Measurements from ENCODE around the gene NFIA.

Gene NFIA

GRCh38 chr1:61330018-61330417, 247.7 kb downstream of the NFIA start:
- POLR2A ChIA-PET = no interaction called here
- no peak for TF ChIP-seq FEZF1 (tag by site-specific recombination; IDR thresholded peaks at IDR 0.05)
- no peak for TF ChIP-seq EGR2 (tag by site-specific recombination; IDR thresholded peaks at IDR 0.05; ENCODE audit: low read depth)
- TF ChIP-seq, protein P1, sequence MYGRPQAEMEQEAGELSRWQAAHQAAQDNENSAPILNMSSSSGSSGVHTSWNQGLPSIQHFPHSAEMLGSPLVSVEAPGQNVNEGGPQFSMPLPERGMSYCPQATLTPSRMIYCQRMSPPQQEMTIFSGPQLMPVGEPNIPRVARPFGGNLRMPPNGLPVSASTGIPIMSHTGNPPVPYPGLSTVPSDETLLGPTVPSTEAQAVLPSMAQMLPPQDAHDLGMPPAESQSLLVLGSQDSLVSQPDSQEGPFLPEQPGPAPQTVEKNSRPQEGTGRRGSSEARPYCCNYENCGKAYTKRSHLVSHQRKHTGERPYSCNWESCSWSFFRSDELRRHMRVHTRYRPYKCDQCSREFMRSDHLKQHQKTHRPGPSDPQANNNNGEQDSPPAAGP (tag by site-specific recombination; IDR thresholded peaks at IDR 0.05) = no peak
- TF ChIP-seq ZNF777 (tag by site-specific recombination; IDR thresholded peaks at IDR 0.05; ENCODE audit: borderline replicate concordance) = no peak
- peaks cover 3 to 6% of the 10 kb centered on the region in 2 experiments; a peak in 2 of 3 replicates for H3K36me3 ChIP-seq (ENCODE audit: control insufficient read depth in 2 of 2, insufficient read depth in 1 of 2, low read length in 2 of 2)

GRCh38 chr1:61330571-61330970, 248.2 kb downstream of the NFIA start:
- Histone ChIP-seq H3K9me3 (ENCODE audit: control insufficient read depth, insufficient read depth, low read depth, low read length) (no peaks in the 10 kb centered on the region), H3K36me3 (ENCODE audit: control insufficient read depth in 2 of 2, insufficient read depth in 1 of 2, low read length in 2 of 2) (peaks cover 3 to 6% of the 10 kb centered on the region in 2 experiments; a peak in 2 of 3 replicates), H3K27ac (ENCODE audit: extremely low read depth, low read depth, low read length) (no peak overlapping the region), H3K4me1 (ENCODE audit: control insufficient read depth, insufficient read depth, low read length) (no peaks in the 10 kb centered on the region), H3K4me3 (ENCODE audit: low read depth, low read length) (no peak overlapping the region)
- POLR2A ChIA-PET = no interaction called here
- TF ChIP-seq, protein P2, sequence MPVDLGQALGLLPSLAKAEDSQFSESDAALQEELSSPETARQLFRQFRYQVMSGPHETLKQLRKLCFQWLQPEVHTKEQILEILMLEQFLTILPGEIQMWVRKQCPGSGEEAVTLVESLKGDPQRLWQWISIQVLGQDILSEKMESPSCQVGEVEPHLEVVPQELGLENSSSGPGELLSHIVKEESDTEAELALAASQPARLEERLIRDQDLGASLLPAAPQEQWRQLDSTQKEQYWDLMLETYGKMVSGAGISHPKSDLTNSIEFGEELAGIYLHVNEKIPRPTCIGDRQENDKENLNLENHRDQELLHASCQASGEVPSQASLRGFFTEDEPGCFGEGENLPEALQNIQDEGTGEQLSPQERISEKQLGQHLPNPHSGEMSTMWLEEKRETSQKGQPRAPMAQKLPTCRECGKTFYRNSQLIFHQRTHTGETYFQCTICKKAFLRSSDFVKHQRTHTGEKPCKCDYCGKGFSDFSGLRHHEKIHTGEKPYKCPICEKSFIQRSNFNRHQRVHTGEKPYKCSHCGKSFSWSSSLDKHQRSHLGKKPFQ (tag by site-specific recombination; IDR thresholded peaks at IDR 0.05) = no peak
- TF ChIP-seq ZNF549 (tag by site-specific recombination; IDR thresholded peaks at IDR 0.05) (no peak), ZNF624 (tag by site-specific recombination; IDR thresholded peaks at IDR 0.05) (no peak), ZNF654 (tag by site-specific recombination; IDR thresholded peaks at IDR 0.05; ENCODE audit: low read depth) (no peak), ZNF311 (tag by site-specific recombination; IDR thresholded peaks at IDR 0.05; ENCODE audit: borderline replicate concordance) (no peak), KLF9 (tag by site-specific recombination; IDR thresholded peaks at IDR 0.05; ENCODE audit: low read depth) (no peak), GLI2 (tag by site-specific recombination; IDR thresholded peaks at IDR 0.05; ENCODE audit: borderline replicate concordance, low read depth) (no peak), ZNF341 (tag by site-specific recombination; IDR thresholded peaks at IDR 0.05; ENCODE audit: low read depth) (no peak), ZNF510 (tag by site-specific recombination; IDR thresholded peaks at IDR 0.05; ENCODE audit: insufficient replicate concordance) (no peak), GLIS2 (tag by site-specific recombination; IDR thresholded peaks at IDR 0.05) (no peak)
- TF ChIP-seq, protein P3, sequence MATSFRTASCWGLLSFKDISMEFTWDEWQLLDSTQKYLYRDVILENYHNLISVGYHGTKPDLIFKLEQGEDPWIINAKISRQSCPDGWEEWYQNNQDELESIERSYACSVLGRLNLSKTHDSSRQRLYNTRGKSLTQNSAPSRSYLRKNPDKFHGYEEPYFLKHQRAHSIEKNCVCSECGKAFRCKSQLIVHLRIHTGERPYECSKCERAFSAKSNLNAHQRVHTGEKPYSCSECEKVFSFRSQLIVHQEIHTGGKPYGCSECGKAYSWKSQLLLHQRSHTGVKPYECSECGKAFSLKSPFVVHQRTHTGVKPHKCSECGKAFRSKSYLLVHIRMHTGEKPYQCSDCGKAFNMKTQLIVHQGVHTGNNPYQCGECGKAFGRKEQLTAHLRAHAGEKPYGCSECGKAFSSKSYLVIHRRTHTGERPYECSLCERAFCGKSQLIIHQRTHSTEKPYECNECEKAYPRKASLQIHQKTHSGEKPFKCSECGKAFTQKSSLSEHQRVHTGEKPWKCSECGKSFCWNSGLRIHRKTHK (tag by site-specific recombination; IDR thresholded peaks at IDR 0.05) = no peak
- TF ChIP-seq, protein P4, sequence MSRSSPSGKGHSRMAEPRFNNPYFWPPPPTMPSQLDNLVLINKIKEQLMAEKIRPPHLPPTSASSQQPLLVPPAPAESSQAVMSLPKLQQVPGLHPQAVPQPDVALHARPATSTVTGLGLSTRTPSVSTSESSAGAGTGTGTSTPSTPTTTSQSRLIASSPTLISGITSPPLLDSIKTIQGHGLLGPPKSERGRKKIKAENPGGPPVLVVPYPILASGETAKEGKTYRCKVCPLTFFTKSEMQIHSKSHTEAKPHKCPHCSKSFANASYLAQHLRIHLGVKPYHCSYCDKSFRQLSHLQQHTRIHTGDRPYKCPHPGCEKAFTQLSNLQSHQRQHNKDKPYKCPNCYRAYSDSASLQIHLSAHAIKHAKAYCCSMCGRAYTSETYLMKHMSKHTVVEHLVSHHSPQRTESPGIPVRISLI (tag by site-specific recombination; IDR thresholded peaks at IDR 0.05) = no peak
- CTCF ChIA-PET = no interaction called here

More at GRCh38 chr1:61330018-61330417, 247.7 kb downstream of the NFIA start:
- CTCF ChIA-PET = no interaction called here
- no peaks in the 10 kb centered on the region for H3K9me3 ChIP-seq (ENCODE audit: control insufficient read depth, insufficient read depth, low read depth, low read length)
- no peaks in the 10 kb centered on the region for H3K4me1 ChIP-seq (ENCODE audit: control insufficient read depth, insufficient read depth, low read length)
- no peak overlapping the region for H3K27ac ChIP-seq (ENCODE audit: extremely low read depth, low read depth, low read length)
- H3K4me3 ChIP-seq (ENCODE audit: low read depth, low read length) = no peak overlapping the region

DNA sequence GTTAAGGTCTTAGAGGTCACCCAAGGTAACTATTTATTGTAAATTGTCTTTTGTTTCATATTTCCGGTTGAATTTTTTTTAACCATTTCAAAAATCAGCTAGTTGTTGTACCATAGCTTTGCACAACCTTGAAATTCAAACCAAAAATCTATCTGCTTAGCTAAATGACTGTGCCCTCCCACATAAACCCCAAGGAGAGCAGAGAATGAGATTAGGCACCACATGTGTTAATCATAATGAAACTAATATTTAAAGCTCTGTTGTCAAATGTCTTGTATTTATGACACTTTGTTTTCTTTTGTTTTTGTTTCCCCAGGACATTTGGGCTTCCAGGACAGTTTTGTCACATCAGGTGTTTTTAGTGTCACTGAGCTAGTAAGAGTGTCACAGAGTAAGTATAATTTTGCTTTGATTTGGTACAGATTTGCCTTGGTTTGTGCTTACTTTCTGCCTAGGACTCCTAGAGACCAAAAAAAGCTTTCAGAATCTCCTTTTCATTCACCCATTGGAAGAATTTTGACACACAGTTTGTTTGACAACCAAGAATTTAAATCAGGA, 249.9 kb downstream of the NFIA start:
- H3K4me1 ChIP-seq (ENCODE audit: control insufficient read depth, insufficient read depth, low read length) = peaks cover 3% of the 10 kb centered on the region; the same call in 1 of the 2 replicates
- no peak overlapping the region for H3K4me3 ChIP-seq (ENCODE audit: low read depth, low read length)
- ChIA-PET CTCF (interaction anchor here (0.5 kb wide), 1 partner anchor 46 kb away, joined by 3 read pairs; no protein-coding TSS in a partner anchor), POLR2A (no interaction called here)
- peaks cover 3 to 6% of the 10 kb centered on the region in 2 experiments; a peak in 2 of 3 replicates for H3K36me3 ChIP-seq (ENCODE audit: control insufficient read depth in 2 of 2, insufficient read depth in 1 of 2, low read length in 2 of 2)
- no peak overlapping the region for H3K27ac ChIP-seq (ENCODE audit: extremely low read depth, low read depth, low read length)
- H3K9me3 ChIP-seq (ENCODE audit: control insufficient read depth, insufficient read depth, low read depth, low read length) = no peaks in the 10 kb centered on the region
- TF ChIP-seq ZNF214 (tag by site-specific recombination; IDR thresholded peaks at IDR 0.05; ENCODE audit: borderline replicate concordance) (no peak), ZNF202 (tag by site-specific recombination; IDR thresholded peaks at IDR 0.05; ENCODE audit: borderline replicate concordance) (no peak), ZNF571 (tag by site-specific recombination; IDR thresholded peaks at IDR 0.05) (no peak), ZNF138 (tag by site-specific recombination; IDR thresholded peaks at IDR 0.05; ENCODE audit: borderline replicate concordance) (no peak), HOXA7 (CRISPR knock-in tag; IDR thresholded peaks at IDR 0.05; ENCODE audit: borderline replicate concordance) (no peak), ZNF112 (tag by site-specific recombination; IDR thresholded peaks at IDR 0.05) (no peak), ZNF174 (tag by site-specific recombination; IDR thresholded peaks at IDR 0.05) (no peak), ZNF585B (tag by site-specific recombination; IDR thresholded peaks at IDR 0.05) (no peak), ZNF324 (tag by site-specific recombination; IDR thresholded peaks at IDR 0.05) (no peak), ZNF223 (tag by site-specific recombination; IDR thresholded peaks at IDR 0.05) (no peak), ZNF580 (tag by site-specific recombination; IDR thresholded peaks at IDR 0.05) (no peak), ZNF433 (tag by site-specific recombination; IDR thresholded peaks at IDR 0.05; ENCODE audit: low read depth) (no peak)

Data from HEK293 (cell line).